HFF-Myc (cell line): Measurements from ENCODE around the gene MSL2.
"Not testable (repeated sequence)": the region's sequence is repeated elsewhere in the genome, so short reads cannot be mapped to it uniquely, and the experiment has no call there.

Source experiments
- DNase-seq: peaks from one replicate; pipeline ENCODE4 v3.0.0-alpha.2; 2011; ENCODE audit warnings: low read depth; ENCODE audit errors: extremely low read depth
- H3K4me3 ChIP-seq: replicated peaks from 2 replicates; pipeline ENCODE4 v1.5.1; 2011; ENCODE audit warnings: low read depth, mild to moderate bottlenecking, control low read depth, low read length
- CTCF ChIP-seq: IDR thresholded peaks from 2 replicates; pipeline ENCODE4 v1.5.1; 2012; ENCODE audit warnings: mild to moderate bottlenecking, low read depth, low read length, control low read depth; ENCODE audit errors: missing control alignments

Gene MSL2

DNA sequence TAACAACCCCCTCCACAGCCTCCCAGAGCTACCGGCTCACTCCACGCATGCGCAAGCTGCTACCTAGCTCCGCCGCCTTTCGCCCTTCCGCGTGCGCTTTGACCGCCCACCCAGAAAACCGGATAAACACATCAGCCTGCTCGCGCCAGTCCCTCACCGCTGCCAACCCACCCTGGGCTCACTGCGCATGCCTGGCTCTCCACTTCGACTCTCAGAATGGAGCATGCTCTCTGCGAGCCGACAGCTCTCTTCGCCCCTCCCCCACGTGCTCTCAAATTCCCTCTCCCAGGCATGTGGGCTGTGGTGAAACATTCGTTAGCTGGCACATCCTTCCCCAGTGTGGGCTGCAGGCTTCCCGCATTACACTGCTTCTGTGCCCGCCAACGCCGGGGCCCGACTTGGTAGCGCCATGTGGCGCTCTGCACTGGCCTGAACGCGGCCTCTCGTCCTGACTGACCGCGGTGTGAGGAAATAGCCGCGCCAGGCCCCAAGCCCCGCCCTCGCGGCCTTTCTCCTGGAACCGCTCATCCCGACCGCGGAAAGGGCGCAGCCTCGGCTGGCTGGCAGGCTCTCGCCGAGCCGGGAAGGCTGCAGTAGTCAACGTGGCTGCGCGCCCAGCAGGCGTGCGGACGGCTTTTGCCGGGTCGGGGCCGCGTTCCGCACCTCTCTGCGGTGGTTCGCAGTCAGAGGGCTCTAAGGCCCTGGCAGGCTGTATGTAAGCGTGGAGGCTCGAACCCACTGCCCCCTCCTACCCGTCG is 445 bp upstream of the MSL2 start:
- peak; percentile 99 for DNase-seq
- H3K4me3 ChIP-seq = peak overlapping the region; percentile 88
- no peak for TF ChIP-seq CTCF

GRCh38 chr3:136195258-136196063 is 674 bp downstream of the MSL2 start:
- H3K4me3 ChIP-seq = peak overlapping the region; percentile 88
- no peak for DNase-seq
- no peak for TF ChIP-seq CTCF

DNA sequence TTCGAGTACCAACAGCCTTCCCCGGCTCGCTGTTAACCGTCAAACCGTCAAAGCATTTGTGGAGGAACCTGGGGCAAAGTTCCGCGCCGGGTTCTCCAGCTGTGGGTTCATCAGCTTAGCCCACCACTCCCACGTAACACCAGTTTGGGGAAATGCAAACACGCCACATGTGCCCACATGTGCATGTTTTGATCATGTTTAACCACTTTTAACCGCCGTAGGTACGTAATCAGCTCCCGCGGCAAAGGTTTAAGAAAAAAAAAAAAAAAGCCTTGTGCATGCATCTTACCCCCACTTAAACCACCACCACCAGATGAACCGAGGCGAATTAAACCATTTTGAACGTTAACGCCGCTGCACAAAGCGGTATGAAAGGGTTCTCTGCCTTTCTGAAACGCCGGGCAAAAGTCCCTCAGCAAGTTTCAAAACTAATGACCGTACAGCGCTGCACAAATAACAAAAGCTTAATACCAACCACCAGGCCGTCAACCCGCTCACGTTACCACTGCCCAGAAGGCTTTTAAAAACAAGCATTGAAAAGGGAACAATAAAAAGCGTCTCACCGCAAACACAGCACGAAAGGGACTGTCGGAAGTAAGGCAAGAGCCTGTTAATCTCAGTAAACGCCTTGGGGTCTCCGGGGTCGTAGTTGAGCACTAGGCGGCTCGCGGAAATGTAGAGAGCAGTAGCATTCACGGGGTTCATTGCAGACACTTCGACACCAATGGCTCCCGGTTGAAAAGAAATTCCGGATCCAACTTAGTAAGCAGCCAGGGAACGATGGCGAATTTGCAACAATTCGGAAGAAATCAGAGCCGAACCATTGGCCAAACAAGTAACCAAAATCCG is 1.5 kb downstream of the MSL2 start:
- TF ChIP-seq CTCF = no peak
- DNase-seq = no peak
- peak overlapping the region; percentile 88 for H3K4me3 ChIP-seq

DNA sequence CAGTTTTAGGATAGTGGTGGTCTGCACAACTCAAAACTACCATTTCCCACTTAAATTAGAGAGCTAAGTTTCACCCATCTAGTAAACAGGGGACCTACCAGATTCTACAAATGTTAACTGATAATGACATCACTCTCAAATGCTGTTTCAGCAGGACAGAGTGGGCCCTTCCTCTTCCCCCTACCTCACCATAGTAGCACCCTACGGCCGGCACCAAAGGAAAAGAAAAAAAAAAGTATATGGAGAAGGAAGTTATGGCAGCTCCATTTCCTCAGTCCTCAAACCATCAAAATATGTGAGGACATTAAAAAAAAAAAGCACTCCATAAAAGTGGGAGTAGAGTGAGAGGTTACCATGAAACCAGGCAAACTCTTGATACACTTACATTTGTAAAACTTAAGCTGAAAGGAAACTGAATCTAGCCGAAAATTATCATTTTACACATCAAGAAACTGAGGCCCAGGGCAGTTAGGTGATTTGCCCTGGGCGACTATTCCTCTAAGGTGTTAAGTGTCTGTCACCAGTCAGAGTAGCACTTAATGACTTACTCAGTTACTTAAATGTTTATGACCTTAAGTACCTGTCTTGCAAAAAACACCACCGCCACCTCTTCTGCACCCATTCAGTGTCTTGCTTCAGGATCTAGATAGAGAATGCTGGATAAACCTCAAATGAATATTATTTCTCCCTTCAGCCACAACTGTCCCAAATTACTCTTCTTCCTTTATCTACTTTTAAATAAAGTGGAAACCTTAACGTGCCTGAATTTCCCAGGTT is 2.7 kb downstream of the MSL2 start:
- no peak for TF ChIP-seq CTCF
- DNase-seq = no peak
- peak overlapping the region; percentile 88 for H3K4me3 ChIP-seq

- H3K4me3 ChIP-seq = peak overlapping the region; percentile 88
- no peak for DNase-seq
- TF ChIP-seq CTCF = no peak
These were observed 3.3 kb downstream of the MSL2 start for GRCh38 chr3:136192831-136193230.

- DNase-seq = not testable (repeated sequence)
- peak overlapping the region; percentile 88 for H3K4me3 ChIP-seq
These were observed 3.9 kb downstream of the MSL2 start for GRCh38 chr3:136192195-136192594.
